Measurements from ENCODE around the gene MYRFL. TPM values are rescaled to one million over a fixed set of nuclear protein-coding genes. Genes with fewer than 3 reads are reported as not detected.
"Not testable (repeated sequence)": the region's sequence is repeated elsewhere in the genome, so short reads cannot be mapped to it uniquely, and the experiment has no call there.

Gene MYRFL
- total RNA-seq, 4 donors from 2014 or later = 1.1 TPM; not detected in 3

- DNase-seq (no peak), ATAC-seq (no peak)
- Histone ChIP-seq H3K9me3 (no peaks in the 10 kb centered on the region), H3K27me3 (no peaks in the 10 kb centered on the region), H3K4me3 (no peak overlapping the region), H3K4me1 (no peaks in the 10 kb centered on the region), H3K27ac (no peak overlapping the region), H3K36me3 (no peaks in the 10 kb centered on the region)
- intact Hi-C loops (cut with DNase I; ENCODE audit: low total_unique reads) (no loop called here), in situ Hi-C loops (cut with MboI; ENCODE audit: low sequenced_read_pairs in 4 of 4) (no loop called here)
- TF ChIP-seq CTCF (IDR thresholded peaks at IDR 0.05 in 4 of 5, conservative IDR thresholded peaks at IDR 0.05 in 1 of 5) (no peak), POLR2A (IDR thresholded peaks at IDR 0.05) (no peak)
Observed at GRCh38 chr12:69844836-69845235, 19.8 kb downstream of the MYRFL start.

GRCh38 chr12:69846976-69847375, 21.9 kb downstream of the MYRFL start:
- intact Hi-C loops (cut with DNase I; ENCODE audit: low total_unique reads) (no loop called here), in situ Hi-C loops (cut with MboI; ENCODE audit: low sequenced_read_pairs in 4 of 4) (no loop called here)
- H3K27me3 ChIP-seq = no peaks in the 10 kb centered on the region
- DNase-seq (no peak), ATAC-seq (no peak)
- no peak overlapping the region for H3K4me3 ChIP-seq
- no peak for TF ChIP-seq POLR2A (IDR thresholded peaks at IDR 0.05)
- no peak for TF ChIP-seq CTCF (IDR thresholded peaks at IDR 0.05 in 4 of 5, conservative IDR thresholded peaks at IDR 0.05 in 1 of 5)
- H3K36me3 ChIP-seq = no peaks in the 10 kb centered on the region
- no peak overlapping the region for H3K27ac ChIP-seq
- H3K9me3 ChIP-seq = no peaks in the 10 kb centered on the region
- H3K4me1 ChIP-seq = no peaks in the 10 kb centered on the region

- no peaks in the 10 kb centered on the region for H3K4me1 ChIP-seq
- intact Hi-C loops (cut with DNase I; ENCODE audit: low total_unique reads) = no loop called here
- no peak for ATAC-seq
- no peak overlapping the region for H3K27ac ChIP-seq
- no peak for DNase-seq
- H3K9me3 ChIP-seq = no peaks in the 10 kb centered on the region
- no peak overlapping the region for H3K4me3 ChIP-seq
- TF ChIP-seq POLR2A (IDR thresholded peaks at IDR 0.05) = no peak
- no peak for TF ChIP-seq CTCF (IDR thresholded peaks at IDR 0.05 in 4 of 5, conservative IDR thresholded peaks at IDR 0.05 in 1 of 5)
- in situ Hi-C loops (cut with MboI; ENCODE audit: low sequenced_read_pairs in 4 of 4) = no loop called here
- no peaks in the 10 kb centered on the region for H3K36me3 ChIP-seq
- no peaks in the 10 kb centered on the region for H3K27me3 ChIP-seq
Observed at GRCh38 chr12:69851976-69852375, 26.9 kb downstream of the MYRFL start.

GRCh38 chr12:69853176-69853961, 28.3 kb downstream of the MYRFL start:
- H3K27me3 ChIP-seq; H3K4me3 ChIP-seq; in situ Hi-C loops (cut with MboI; ENCODE audit: low sequenced_read_pairs in 4 of 4); H3K9me3 ChIP-seq; intact Hi-C loops (cut with DNase I; ENCODE audit: low total_unique reads); H3K36me3 ChIP-seq; H3K27ac ChIP-seq; H3K4me1 ChIP-seq; ATAC-seq; DNase-seq: not testable (repeated sequence)

- Histone ChIP-seq H3K9me3 (no peaks in the 10 kb centered on the region), H3K36me3 (no peaks in the 10 kb centered on the region), H3K4me1 (no peaks in the 10 kb centered on the region), H3K27me3 (no peaks in the 10 kb centered on the region), H3K27ac (no peak overlapping the region), H3K4me3 (no peak overlapping the region)
- TF ChIP-seq POLR2A (IDR thresholded peaks at IDR 0.05) (no peak), CTCF (IDR thresholded peaks at IDR 0.05 in 4 of 5, conservative IDR thresholded peaks at IDR 0.05 in 1 of 5) (no peak)
- DNase-seq (no peak), ATAC-seq (no peak)
- in situ Hi-C loops (cut with MboI; ENCODE audit: low sequenced_read_pairs in 4 of 4) (no loop called here), intact Hi-C loops (cut with DNase I; ENCODE audit: low total_unique reads) (no loop called here)
Observed at GRCh38 chr12:69866698-69867097, 41.7 kb downstream of the MYRFL start.
